Anterior cingulate cortex (tissue), 58 donors: Measurements from ENCODE around the gene MVB12B.

Experiments
- DNase-seq, 58 donors: peaks; one replicate each; lab custom pipeline; 2025; lab: John Stamatoyannopoulos, UW

Gene MVB12B

DNA sequence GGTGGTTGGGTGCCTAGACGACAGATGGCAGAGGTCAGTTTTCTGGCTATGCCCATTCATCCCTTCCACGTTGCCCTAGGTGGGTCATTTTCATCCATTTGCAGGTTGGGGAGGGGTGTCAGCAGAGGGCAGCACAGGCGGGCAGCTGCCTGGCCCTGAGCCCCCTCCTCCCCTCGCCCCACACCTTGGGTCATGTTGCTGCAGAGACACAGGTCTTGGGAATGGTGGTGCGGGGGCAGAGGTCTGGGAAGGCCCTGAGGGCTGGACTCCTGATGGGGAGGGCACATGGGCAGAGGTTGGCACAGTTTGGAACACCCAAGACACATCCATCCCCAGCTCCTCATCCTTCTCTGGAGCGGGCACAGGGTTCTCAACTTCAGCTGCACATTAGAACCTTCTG, 183.9 kb downstream of the MVB12B start:
- DNase-seq: no peak

DNA sequence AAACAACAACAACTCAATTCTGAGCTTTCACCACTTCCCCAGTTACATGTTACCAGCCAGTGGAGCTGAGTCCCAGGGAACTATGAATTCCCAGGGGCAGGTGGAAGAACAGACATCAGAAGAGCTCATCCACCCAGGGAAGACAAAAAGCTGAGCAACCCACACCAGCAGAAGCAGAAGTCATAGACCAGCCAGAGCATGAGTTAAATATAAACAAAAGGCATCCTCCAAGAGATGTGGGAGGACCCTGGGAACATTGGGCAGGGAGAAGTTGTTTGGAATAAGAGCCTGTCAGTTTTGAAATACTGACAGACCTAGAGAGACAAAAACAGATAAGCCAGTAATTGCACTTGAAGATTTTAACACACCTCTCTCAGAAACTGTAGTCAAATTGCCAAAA, 184.8 kb downstream of the MVB12B start:
- no peak for DNase-seq

DNA sequence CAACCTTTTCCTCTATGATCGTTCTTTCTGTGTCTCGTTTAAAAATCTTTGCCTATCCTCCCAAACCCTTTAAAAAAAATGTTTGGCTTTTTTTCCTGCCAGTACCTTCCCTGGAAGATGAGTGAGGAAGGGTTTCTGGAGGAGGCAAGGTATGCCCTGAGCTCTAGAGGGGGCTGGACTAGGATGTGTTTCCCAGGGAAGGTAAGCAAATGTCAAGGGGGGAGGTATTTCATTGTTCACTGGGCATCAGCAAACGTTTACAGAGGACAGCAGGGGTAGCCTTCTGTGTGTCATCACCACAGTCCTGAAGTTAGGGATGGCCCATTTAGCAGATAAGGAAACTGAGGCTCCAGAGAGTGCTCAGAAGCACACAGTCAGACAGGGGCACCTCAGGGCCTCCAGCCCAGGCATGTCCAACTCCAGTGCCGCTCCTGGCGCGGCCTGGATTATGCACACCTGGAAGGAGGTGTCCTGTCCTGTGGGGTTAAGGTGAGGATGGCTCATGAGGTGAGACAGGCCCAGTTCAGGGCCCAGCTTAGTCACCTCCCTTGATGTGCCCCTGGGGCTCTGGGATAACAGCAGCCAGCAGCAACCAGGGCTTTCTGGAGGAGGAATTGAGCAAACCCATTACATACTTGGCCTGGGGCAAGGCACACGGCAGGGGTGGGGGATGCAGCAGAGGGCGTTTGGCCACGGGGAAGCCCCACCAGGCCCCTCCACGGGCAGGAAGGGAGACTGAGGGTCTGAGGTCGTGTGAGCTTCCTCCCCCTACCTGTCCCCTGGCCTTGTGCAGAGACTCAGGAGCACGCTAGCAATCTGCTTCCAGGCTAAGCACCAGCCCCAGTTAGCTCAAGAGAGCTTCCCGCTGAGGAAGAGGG, 186.8 kb downstream of the MVB12B start:
- no peak for DNase-seq

DNA sequence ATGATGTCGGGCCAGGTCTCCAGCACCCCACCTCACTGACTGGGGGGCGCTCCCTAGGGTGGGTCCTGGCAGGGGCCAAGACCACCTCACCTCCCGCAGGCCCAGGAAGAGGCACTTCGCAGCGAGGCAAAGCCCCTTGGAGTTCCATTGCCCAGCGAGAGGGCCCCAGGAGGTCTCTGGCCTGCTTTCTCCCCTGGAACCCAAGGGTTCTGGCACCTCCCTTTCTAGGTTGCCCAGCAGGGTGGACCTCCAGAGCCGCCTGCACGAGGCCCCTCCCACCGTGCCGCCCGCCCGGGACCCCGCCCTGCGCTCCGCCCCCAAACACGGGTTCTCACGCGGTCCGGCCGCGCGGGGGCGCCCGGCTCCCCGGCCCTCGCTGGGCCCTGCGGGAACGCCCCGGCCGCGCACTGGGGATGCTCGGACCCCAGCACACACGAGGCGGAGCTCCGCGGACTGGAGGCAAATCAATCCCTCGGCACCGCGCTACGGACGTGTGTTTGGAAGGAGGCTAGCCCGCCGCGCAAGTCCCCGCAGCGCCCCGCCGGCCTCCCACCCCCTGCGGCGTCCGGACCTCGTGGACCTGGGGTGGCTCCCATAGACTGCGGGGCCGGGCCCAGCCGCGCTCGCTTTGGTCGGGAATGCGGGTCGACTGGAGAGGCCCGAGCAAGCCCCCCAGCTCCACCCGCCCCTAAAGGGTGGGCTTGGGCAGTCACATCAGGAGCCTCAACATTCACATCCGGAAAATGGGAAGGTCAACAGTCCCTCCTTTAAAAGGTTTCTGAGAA, 187.6 kb downstream of the MVB12B start:
- DNase-seq: peak in 28 of 58 donors; percentile 12 to 60 (median 36)

DNA sequence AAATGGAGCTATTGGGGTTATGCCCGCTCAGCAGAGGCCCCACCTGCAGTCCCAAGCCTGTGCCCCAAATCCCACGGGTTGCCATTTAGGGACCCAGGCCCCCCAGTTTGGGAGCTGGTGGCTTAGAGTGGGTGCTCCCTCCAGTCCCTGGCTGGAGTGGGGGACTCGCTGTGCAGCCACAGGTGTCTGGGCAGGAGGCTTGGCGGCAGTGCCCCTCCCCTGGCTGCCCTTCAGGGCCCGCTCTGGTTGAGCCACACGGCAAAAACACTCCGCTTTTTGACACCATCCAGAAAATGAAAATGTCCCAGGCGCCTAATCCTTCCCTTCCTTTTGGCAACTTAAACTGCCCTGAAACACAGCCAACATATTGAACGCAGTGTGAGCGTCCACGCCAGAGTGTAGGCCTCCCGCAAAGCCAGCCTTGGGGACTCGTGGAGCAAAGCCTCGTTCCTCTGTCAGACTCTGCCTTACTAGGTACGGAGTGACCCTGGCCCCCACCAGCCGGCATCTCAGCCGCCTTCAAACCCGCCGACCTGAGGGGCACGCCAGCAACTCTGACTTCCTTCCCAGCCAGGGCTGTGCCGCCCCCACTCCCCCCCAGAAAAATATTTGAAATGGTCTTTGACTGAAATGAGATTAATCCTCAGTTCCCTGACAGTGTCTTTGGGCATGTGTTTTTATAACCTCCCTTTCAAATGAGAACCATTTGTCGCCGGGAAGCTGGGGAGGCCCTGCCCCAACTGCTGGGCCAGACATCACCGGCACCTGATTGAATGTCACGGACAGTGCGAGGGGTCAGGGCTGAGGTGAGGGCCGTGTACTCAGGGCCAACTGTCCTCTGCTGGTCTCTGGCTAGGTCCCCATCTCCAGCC, 188.6 kb downstream of the MVB12B start:
- no peak for DNase-seq

DNA sequence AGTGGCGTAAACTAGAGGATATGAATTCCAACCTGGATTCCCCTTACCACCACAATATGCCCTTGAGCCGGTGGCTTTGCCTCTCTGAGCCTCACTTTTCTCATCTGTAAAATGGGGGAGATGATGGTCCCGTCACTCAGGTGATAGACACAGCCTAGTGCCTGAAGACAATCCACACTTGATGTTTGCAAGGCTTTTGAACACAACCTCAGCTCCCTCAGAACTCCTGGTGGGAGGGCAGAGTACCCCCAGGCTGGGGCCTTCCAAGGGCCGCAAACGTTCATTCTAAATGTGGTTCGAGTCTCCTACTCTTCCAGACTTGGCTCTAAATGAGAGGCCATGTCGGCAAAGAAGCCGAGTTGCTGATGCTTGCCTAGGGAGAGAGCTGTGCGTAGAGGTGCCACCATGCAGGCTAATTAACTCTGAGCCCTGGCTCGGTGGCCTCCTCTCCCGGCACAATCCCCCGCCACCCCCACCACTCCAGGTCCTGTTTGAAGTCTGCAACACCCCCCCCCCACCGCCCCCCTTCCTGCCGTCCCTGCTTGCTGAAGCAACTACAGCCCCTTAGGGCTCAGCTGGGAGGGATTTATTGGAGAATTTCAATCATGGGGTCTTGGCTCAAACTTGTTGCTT, 189.4 kb downstream of the MVB12B start:
- DNase-seq: no peak

DNA sequence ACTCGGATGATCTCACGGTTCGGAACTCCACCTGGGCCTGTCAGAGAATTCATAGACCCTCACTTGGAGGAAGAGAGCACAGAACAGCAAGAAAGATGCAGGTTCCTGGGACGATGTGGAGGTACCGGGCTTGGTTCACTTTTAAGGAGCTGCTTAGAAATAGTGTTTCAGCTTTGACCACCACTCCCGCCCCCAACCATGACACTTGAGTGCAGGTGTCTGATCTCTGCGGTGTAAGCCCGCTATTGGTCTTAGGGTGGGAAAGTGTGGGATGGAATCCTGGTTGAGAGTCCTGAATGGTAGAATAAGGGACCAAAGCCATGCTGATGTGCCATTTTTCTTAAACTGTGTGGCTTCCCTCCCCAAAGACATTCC, 189.9 kb downstream of the MVB12B start:
- no peak for DNase-seq

DNA sequence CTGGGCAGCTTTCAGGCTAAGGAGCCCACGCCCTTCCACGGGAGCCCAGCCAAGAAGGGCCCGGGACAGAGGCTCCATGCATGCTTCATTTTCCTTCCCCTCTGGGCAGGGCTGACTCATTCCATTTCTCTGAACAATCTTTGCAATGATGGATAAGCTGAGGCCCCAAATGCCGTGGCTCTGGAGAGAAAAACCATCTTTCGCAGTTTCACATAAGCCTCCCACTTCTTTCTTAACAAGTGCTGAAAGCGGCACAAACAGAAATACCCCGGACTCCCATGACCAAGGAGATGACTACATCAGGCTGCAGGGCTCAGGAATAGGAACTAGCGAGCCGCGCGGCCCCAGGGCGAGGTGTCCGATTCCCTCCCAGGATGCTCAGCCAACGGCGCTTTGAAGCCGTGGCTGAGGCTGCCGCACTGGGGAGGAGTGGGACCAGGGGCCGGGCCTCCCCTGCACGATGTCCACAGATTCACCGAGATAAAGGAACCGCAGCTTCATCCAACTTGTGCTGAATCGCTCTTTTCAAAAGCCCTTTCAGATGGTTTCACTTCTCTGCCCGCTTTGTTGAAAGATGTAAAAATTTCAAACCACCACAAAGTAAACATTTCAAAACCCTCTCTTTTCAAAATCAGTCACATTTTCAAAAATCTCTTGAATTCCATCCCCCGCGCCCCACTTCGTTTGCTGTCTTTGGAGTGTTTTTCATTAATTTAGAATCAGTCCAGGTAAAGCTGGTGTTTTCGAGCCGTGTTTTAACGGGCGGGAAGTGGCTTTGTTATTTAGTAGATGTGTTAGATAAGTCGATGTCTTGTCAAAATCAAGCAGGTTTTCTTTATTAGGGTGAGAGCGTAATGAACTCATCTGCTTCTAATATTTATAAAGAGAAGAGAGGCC, 190.6 kb downstream of the MVB12B start:
- DNase-seq: peak in 11 of 58 donors; percentile 12 to 70 (median 36)

DNA sequence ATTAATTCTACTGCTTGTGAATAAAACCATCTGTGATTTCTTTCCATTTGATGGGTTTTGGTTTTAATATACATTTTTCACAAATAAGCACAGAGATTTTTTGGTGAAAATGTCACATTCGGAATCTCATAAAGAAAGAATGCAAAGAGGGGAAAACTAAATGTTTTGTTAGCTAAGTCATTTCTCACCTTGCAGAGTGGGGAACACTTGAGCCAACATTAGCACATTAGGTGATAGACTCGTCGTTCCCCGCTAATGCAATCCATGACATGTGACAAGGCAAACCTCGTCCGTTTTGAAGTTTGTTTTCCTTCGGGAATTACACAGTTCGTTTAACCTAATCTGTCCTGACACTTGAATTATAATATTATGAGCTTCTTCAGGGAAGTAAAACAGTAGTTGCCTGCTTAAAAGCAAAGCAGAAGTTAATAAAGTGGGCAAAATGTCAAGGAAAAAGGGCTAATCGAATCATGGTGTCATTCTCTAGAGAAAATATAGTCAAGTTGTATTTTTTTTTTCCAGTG, 191.3 kb downstream of the MVB12B start:
- no peak for DNase-seq

DNA sequence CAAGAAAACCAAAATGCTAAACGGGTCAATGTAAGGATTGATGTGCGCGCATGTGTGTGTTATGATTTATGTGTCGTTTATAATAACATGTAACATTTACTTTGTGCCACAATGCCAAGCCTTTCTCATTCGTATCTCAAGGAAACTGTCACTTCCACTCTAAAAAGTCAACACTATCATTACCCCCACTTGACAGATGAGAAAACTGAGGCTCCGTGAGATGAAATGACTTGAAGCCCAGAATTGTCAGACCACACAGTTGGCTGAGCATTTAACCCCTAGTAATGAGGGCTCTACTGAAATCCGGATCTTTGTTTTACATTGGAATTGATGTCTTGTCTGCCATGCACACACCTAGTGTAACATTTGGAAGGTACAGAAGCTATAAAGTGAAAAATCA, 192.1 kb downstream of the MVB12B start:
- DNase-seq: no peak

DNA sequence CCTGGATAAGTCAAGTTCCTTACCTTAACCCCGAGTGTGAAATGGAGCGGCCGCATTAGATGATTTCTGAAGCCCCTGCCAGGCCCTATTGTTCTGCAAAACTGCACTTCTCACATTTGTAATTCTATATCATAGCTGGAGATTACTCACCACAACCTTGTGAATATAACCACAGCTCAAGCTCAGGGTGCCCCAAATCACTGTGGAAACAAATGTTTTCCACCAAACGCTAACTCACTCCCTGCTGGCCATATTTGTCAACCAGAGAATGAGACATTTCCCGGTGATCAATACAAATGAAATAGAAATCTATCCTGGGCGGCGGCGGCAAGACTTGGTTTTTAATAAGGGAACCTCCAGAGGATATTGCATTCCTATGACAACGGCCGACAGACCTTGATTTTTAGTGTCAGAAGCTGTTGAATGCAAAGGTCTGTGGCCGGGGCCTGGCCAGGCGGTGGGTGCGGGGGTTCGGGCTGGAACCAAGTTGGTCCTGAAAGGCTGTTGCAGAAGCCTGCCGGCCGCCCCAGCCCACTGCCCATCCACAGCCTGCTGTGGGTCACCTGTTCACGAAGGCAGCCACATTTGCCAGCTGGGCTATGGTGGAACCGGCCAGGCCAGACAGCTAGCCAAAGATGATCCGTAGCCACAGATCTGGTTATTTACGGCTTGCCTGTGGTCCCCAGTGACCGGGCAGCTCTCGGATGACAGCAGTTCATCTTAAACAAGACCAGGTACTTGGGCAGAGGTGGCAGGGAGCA, 193.2 kb downstream of the MVB12B start:
- no peak for DNase-seq

DNA sequence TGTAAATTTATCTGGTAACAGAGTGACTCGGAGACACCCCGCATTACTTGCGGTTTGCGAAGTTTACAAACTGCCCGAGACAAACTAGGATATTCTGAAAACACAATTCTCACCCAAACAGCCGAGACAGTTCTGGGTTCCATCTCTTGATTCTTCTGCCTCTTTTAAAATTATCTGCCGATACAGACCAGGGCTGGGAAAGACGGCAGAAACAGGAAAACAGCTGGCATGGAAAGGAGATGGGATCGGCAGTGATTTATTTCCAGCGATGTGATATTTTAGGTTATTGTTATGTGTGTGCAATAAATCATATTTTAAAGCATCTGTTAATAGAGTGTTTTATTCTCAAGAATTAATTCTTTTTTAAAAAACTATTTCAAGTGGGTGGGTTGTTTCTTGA, 193.8 kb downstream of the MVB12B start:
- DNase-seq: no peak

DNA sequence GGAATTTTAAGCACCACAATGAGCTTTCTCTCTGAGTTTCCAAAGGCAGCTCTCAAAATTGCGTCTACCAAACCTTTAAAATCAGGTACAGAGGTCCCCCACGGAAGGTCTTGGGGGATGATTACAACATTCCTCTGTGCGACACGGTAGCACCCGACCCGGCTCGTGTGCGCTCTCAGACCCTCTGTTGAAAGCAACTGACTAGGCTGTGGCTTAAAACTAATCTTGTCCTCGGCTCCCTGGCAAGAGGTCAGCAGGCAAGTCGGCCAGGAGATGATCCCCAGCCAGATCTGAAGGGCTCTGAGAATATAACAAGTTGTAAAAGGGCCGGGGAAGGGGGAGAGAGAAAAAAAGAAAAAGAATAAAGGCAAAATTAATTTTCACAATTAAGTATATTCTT, 194.5 kb downstream of the MVB12B start:
- DNase-seq: no peak

DNA sequence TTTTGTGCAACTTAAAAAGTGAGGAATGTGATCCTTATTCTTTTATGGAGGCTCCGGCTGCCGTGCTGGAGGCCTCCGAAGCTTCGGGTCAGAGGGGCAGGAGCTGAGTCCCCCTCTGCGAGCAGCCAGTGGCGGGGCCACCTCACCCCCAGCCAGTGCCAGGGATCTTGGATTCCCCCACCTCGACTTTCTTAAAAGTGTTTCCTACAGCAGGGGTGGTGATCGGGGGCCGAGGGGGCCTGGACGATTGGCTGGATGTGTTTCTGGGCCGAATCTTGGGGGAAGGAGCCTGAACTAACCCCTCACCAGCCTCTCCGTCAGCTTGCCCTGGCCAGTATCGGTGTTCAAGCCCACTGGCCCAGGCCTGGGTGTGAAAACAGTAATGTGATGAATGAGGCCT, 194.9 kb downstream of the MVB12B start:
- DNase-seq: no peak

DNA sequence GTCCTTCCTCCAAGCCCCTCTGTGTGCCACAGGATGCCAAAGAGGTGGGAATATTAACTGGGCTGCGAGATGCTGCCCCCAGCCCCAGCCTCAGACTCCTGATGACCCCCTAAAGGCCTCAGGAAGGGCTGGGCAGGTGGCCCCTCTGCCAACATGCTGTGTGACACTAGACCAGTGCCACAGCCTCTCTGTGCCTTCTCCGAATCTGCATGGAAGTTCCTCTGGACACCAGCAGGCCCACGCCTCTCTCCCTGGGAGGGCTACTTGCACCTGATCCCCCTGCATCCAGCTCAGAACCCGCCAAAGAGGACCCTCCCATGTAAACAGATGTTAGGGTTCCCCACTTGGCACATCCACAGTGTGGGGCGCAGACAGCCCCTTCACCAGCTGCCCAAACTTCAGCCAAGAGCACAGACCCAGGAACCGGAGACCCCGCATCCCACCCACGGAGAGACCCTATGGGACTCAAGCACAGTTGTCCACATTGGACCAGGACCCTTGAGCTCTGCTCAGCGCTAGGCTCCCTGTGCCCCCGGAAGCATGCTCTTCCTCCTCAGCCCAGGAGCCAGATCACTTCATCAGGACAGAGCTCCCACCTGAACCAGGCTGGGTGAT, 195.5 kb downstream of the MVB12B start:
- no peak for DNase-seq

DNA sequence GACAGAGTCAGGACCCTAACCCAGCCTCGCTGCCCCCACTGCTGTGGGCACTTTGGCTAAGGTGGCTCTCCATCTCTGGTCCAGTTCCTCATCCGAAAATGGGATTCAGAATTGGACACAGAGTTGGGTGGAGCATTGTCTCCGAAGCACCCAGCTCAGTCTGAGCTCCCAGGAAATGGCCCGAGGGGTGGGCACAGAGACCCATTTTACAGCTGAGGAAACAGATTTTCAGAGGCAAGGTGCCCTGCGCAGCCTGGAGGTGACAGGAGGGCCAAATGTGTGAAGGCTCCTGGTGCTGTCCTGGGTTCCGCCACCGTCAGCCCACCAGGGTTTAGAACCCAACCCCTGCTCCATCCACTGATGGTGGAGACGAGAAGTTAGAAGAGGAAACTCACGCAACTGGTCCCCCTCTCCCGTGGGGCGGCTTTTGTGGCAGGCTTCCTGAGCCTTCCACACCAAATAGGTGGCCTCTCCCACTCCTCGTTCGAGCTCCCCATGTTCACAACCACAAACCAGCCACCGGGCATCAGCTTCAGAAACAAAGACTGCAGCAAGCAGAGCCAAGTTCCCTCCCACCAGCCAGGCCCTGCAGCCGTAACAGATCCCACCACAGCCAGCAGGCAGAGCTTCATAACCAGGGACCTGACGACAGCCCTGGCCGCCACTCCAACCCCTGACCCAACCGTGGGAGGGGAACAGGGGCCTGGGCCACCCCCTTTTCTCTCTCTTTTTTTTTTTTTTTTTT, 196.2 kb downstream of the MVB12B start:
- no peak for DNase-seq

DNA sequence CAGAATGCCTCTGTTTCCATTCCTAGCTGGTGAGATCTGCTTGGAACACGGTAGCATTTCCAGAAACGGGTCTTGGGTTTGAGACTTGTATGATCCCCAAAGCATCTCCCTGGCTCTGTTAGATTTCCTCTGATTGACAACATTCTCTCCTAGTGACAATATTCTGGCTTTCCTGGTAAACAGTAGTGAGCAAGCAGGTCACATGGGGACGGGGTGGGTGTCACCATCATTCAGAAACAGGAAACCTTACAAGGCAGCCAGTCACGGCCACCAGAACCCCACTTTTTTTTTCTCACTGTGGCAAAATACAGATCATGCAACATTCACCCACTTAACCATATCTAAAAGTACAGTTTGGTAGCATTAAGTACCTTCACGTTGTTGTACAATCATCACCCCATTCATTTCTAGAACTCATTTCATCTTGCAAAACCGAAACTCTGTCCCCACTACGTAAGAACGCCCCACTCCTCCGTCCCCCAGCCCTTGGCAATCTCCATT, 197.0 kb downstream of the MVB12B start:
- no peak for DNase-seq
